Fibroblast of lung (primary cell): ENCODE results near the gene RNF7. TPM values are rescaled to one million over a fixed set of nuclear protein-coding genes. Genes with fewer than 3 reads are reported as not detected.

Experiments
- DNase-seq, 2 donors: peaks; one replicate each; pipeline versions ENCODE4 v3.0.0 to v3.0.0-alpha.2; 2010; ENCODE audit warnings: low read depth in 2 of 2
- H2AFZ ChIP-seq: 2 replicates; pipeline ENCODE4 v1.5.1; 2012; ENCODE audit warnings: low read length, control low read depth, inconsistent platforms
- H3K27ac ChIP-seq: 2 replicates; pipeline ENCODE4 v1.5.1; 2011; ENCODE audit warnings: low read length, control low read depth; ENCODE audit not compliant: insufficient read depth
- H3K27me3 ChIP-seq: 2 replicates; pipeline ENCODE4 v1.5.1; 2011; ENCODE audit warnings: mild to moderate bottlenecking, low read length; ENCODE audit not compliant: control insufficient read depth, insufficient read depth
- H3K36me3 ChIP-seq: 2 replicates; pipeline ENCODE4 v1.5.1; 2011; ENCODE audit warnings: low read length; ENCODE audit not compliant: control insufficient read depth, insufficient read depth
- H3K4me1 ChIP-seq: 2 replicates; pipeline ENCODE4 v1.5.1; 2011; ENCODE audit warnings: low read length; ENCODE audit not compliant: control insufficient read depth, insufficient read depth; ENCODE audit errors: extremely low read depth
- H3K4me2 ChIP-seq: 2 replicates; pipeline ENCODE4 v1.5.1; 2011; ENCODE audit warnings: low read length, control low read depth; ENCODE audit not compliant: insufficient read depth; ENCODE audit errors: extremely low read depth
- H3K4me3 ChIP-seq, 4 experiments: fragments of 200-600 bp in 1 of 4; sonication (generic) in 1 of 4; replicated peaks in 1 of 4; 2 replicates each; pipeline ENCODE4 v1.5.1; 2011 to 2016; ENCODE audit warnings: low read length in 4 of 4, low read depth in 3 of 4, mild to moderate bottlenecking in 3 of 4, control low read depth in 2 of 4, inconsistent platforms in 1 of 4, mixed read lengths in 1 of 4; ENCODE audit not compliant: insufficient read depth in 1 of 4; ENCODE audit errors: control extremely low read depth in 1 of 4
- H3K79me2 ChIP-seq: 2 replicates; pipeline ENCODE4 v1.5.1; 2012; ENCODE audit warnings: mild to moderate bottlenecking, low read length, inconsistent platforms; ENCODE audit not compliant: control insufficient read depth, insufficient read depth
- H3K9ac ChIP-seq: 2 replicates; pipeline ENCODE4 v1.5.1; 2011; ENCODE audit warnings: mild to moderate bottlenecking, low read length, control low read depth; ENCODE audit not compliant: insufficient read depth
- H3K9me3 ChIP-seq: 2 replicates; pipeline ENCODE4 v1.5.1; 2012; ENCODE audit warnings: low read depth, low read length; ENCODE audit not compliant: control insufficient read depth, insufficient read depth
- H4K20me1 ChIP-seq: 2 replicates; pipeline ENCODE4 v1.5.1; 2011; ENCODE audit warnings: low read length; ENCODE audit not compliant: control insufficient read depth, insufficient read depth; ENCODE audit errors: extremely low read depth
- EZH2 ChIP-seq: IDR thresholded peaks from 2 replicates; pipeline ENCODE4 v1.5.1; 2012; ENCODE audit warnings: low read length, control low read depth, mild to moderate bottlenecking; ENCODE audit errors: missing control alignments
- polyA plus RNA-seq, 2 donors: library from polyadenylated mRNA; depleted of rRNA in 1 of 2; stranded (reverse) in 1 of 2; unstranded in 1 of 2; fragments of >200 nt; gene quantifications; 2 replicates each; pipeline ENCODE4 v1.2.1, GENCODE V29; 2011 to 2012; ENCODE audit warnings: missing spikeins in 1 of 2
- total RNA-seq: library from RNA; depleted of rRNA; stranded (reverse); fragments of >200 nt; gene quantifications from 2 replicates; pipeline ENCODE4 v1.2.1, GENCODE V29; 2014
- TF ChIP-seq, protein P1 (sequence below), 2 donors: IDR thresholded peaks in 1 of 2; conservative IDR thresholded peaks in 1 of 2; 1 replicate in 1 of 2; 2 replicates in 1 of 2; pipeline ENCODE4 v1.5.1; 2011 to 2012; ENCODE audit warnings: low read length in 2 of 2, control low read depth in 1 of 2, inconsistent platforms in 1 of 2, low read depth in 1 of 2, mild to moderate bottlenecking in 1 of 2

The RNF7 gene
- total and polyA plus RNA-seq, 2 donors (not counting 1 experiment from before 2014, with no cell fraction given) = 38.6 to 123 TPM

- H3K79me2 ChIP-seq = no peaks in the 10 kb centered on the region
- no peaks in the 10 kb centered on the region for H4K20me1 ChIP-seq
- no peaks in the 10 kb centered on the region for H3K9me3 ChIP-seq
- H2AFZ ChIP-seq = no peak overlapping the region
- no peak overlapping the region for H3K4me3 ChIP-seq
- DNase-seq = no peak
- no peaks in the 10 kb centered on the region for H3K36me3 ChIP-seq
- no peak overlapping the region for H3K4me2 ChIP-seq
- TF ChIP-seq EZH2 = no peak
- TF ChIP-seq, protein P1, sequence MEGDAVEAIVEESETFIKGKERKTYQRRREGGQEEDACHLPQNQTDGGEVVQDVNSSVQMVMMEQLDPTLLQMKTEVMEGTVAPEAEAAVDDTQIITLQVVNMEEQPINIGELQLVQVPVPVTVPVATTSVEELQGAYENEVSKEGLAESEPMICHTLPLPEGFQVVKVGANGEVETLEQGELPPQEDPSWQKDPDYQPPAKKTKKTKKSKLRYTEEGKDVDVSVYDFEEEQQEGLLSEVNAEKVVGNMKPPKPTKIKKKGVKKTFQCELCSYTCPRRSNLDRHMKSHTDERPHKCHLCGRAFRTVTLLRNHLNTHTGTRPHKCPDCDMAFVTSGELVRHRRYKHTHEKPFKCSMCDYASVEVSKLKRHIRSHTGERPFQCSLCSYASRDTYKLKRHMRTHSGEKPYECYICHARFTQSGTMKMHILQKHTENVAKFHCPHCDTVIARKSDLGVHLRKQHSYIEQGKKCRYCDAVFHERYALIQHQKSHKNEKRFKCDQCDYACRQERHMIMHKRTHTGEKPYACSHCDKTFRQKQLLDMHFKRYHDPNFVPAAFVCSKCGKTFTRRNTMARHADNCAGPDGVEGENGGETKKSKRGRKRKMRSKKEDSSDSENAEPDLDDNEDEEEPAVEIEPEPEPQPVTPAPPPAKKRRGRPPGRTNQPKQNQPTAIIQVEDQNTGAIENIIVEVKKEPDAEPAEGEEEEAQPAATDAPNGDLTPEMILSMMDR (conservative IDR thresholded peaks at IDR 0.05 in 1 of 2, IDR thresholded peaks at IDR 0.05 in 1 of 2; ENCODE audit: low read depth in 1 of 2, low read length in 2 of 2) = no peak
- H3K27ac ChIP-seq = no peak overlapping the region
- H3K27me3 ChIP-seq = no peaks in the 10 kb centered on the region
- no peak overlapping the region for H3K9ac ChIP-seq
- H3K4me1 ChIP-seq = no peaks in the 10 kb centered on the region
Observed at GRCh38 chr3:141789281-141789680, 51.2 kb downstream of the RNF7 start.

DNA sequence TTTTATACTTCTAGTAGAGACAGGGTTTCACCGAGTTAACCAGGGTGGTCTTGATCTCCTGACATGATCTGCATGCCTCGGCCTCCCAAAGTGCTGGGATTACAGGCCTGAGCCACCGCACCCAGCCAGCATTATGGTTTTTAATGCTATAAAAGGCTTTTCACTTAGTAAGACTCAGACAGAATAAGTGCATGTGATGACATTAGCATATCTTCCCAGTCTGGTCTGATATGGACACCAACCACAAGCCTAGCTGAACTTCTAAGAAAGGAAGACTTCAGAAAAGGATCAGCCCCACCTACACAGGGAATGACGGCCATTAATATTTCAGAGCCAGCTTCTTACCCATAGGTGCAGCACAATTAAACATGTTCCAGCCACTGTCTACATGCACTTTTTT is 52.1 kb downstream of the RNF7 start:
- Histone ChIP-seq H3K79me2 (no peaks in the 10 kb centered on the region), H3K4me3 (no peak overlapping the region), H3K9me3 (no peaks in the 10 kb centered on the region), H2AFZ (no peak overlapping the region), H3K4me1 (no peaks in the 10 kb centered on the region), H3K36me3 (no peaks in the 10 kb centered on the region), H3K27me3 (no peaks in the 10 kb centered on the region), H3K27ac (no peak overlapping the region), H3K9ac (no peak overlapping the region), H3K4me2 (no peak overlapping the region), H4K20me1 (no peaks in the 10 kb centered on the region)
- no peak for TF ChIP-seq EZH2
- TF ChIP-seq, protein P1 (conservative IDR thresholded peaks at IDR 0.05 in 1 of 2, IDR thresholded peaks at IDR 0.05 in 1 of 2; ENCODE audit: low read depth in 1 of 2, low read length in 2 of 2) = no peak
- no peak for DNase-seq

DNA sequence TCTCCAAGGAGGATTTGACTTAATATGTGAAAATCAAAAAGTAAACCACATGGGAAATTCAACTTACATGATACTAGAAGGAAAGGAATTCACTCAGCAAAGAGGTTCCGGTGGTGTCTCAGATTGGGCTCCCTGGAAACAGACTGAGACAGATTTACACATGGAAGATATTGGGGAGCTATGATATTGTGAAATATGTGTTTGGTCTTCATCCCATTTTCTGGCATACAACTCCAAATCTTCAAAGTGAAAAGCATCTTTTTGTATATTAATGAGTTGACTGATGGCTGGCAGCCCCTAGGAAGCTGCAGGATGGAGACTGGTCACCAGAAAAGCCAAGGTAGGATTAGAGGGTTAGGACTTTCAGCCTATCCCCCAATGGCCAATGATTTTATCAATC is 54.4 kb downstream of the RNF7 start:
- Histone ChIP-seq H3K9me3 (no peaks in the 10 kb centered on the region), H3K27ac (no peak overlapping the region), H3K36me3 (no peaks in the 10 kb centered on the region), H3K4me2 (no peak overlapping the region), H3K79me2 (no peaks in the 10 kb centered on the region), H2AFZ (no peak overlapping the region), H3K27me3 (no peaks in the 10 kb centered on the region), H3K4me3 (no peak overlapping the region), H3K4me1 (no peaks in the 10 kb centered on the region), H3K9ac (no peak overlapping the region), H4K20me1 (no peaks in the 10 kb centered on the region)
- TF ChIP-seq, protein P1 (conservative IDR thresholded peaks at IDR 0.05 in 1 of 2, IDR thresholded peaks at IDR 0.05 in 1 of 2; ENCODE audit: low read depth in 1 of 2, low read length in 2 of 2) = no peak
- no peak for TF ChIP-seq EZH2
- no peak for DNase-seq
